ENCODE data around the gene TBC1D5.

Gene TBC1D5

DNA sequence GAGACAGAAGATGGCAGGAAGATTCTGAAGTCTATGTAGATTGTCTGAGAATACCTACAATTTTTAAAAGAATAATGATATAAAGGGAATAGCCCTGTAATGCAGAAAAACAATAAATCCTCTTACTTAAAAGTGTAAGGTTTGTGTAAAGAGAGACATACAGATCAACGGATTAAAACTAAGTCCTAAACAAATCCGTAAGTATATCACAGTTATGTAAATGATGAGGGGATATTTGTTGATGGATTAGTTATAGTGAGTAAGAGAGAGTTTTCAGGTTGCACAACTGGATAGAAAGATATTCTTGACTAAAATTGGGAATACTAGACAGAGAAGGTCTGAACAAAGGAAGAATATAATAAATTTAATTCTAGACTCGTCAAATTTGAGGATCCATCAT, 179.6 kb downstream of the TBC1D5 start:
- H3K79me2 ChIP-seq (ENCODE audit: insufficient read depth, low read length), result peaks cover 4% of the 10 kb centered on the region; the same call in 1 of the 2 replicates
- no peaks in the 10 kb centered on the region for H3K36me3 ChIP-seq (ENCODE audit: insufficient read depth, low read length)
- peaks cover 7% of the 10 kb centered on the region for H3K4me1 ChIP-seq (ENCODE audit: insufficient read depth, low read length, poor library complexity, severe bottlenecking)
- no peaks in the 10 kb centered on the region for H3K9me3 ChIP-seq (ENCODE audit: insufficient read depth, low read depth, low read length)
- H2AFZ ChIP-seq (ENCODE audit: low read length), result no peak overlapping the region
- peaks cover 11% of the 10 kb centered on the region for H4K20me1 ChIP-seq (ENCODE audit: insufficient read depth, low read length, poor library complexity, severe bottlenecking)
- no peaks in the 10 kb centered on the region for H3K27me3 ChIP-seq (ENCODE audit: insufficient read depth, low read length, poor library complexity, severe bottlenecking)
- no peak overlapping the region for H3K4me2 ChIP-seq (ENCODE audit: low read depth, low read length, poor library complexity, severe bottlenecking)
- no peaks in the 10 kb centered on the region for H3F3A ChIP-seq (ENCODE audit: low read depth)
- H3K9me2 ChIP-seq (replicated peaks; ENCODE audit: low read depth, low read length), result no peaks in the 10 kb centered on the region
- TF ChIP-seq EZH2phosphoT487 (IDR thresholded peaks at IDR 0.05; ENCODE audit: borderline replicate concordance), result no peak
- TF ChIP-seq, protein P1, sequence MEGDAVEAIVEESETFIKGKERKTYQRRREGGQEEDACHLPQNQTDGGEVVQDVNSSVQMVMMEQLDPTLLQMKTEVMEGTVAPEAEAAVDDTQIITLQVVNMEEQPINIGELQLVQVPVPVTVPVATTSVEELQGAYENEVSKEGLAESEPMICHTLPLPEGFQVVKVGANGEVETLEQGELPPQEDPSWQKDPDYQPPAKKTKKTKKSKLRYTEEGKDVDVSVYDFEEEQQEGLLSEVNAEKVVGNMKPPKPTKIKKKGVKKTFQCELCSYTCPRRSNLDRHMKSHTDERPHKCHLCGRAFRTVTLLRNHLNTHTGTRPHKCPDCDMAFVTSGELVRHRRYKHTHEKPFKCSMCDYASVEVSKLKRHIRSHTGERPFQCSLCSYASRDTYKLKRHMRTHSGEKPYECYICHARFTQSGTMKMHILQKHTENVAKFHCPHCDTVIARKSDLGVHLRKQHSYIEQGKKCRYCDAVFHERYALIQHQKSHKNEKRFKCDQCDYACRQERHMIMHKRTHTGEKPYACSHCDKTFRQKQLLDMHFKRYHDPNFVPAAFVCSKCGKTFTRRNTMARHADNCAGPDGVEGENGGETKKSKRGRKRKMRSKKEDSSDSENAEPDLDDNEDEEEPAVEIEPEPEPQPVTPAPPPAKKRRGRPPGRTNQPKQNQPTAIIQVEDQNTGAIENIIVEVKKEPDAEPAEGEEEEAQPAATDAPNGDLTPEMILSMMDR (conservative IDR thresholded peaks at IDR 0.05; ENCODE audit: low read length), result no peak
- no peak overlapping the region for H3K9ac ChIP-seq (ENCODE audit: low read depth, low read length, poor library complexity, severe bottlenecking)
- no peak overlapping the region for H3K4me3 ChIP-seq (ENCODE audit: low read length, poor library complexity, severe bottlenecking)

DNA sequence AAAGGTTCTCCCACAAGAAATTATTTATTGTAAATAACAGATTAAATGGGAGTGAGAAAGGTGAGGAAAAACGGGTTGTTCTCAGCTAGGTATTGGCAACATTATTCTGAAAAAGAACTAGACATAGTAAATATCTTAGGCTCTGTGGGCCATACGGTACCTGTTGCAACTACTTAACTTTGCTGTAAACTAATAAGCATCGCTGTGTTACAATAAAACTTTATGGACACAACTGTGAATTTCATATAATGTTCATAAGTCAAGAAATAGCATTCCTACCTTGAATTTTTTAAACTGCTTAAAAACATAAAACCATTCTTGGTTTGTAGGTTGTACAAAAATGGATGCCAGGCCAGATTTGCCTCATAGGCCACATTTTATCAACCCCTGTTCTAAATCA, 183.9 kb downstream of the TBC1D5 start:
- no peak for TF ChIP-seq EZH2phosphoT487 (IDR thresholded peaks at IDR 0.05; ENCODE audit: borderline replicate concordance)
- TF ChIP-seq, protein P1 (conservative IDR thresholded peaks at IDR 0.05; ENCODE audit: low read length), result no peak
- no peak overlapping the region for H2AFZ ChIP-seq (ENCODE audit: low read length)
- H4K20me1 ChIP-seq (ENCODE audit: insufficient read depth, low read length, poor library complexity, severe bottlenecking), result no peaks in the 10 kb centered on the region
- H3K4me2 ChIP-seq (ENCODE audit: low read depth, low read length, poor library complexity, severe bottlenecking), result no peak overlapping the region
- 0 out of 2 replicates have a peak, but pooled peaks cover 6% of the 10 kb centered on the region for H3K79me2 ChIP-seq (ENCODE audit: insufficient read depth, low read length)
- H3K9me2 ChIP-seq (replicated peaks; ENCODE audit: low read depth, low read length), result no peaks in the 10 kb centered on the region
- H3K27me3 ChIP-seq (ENCODE audit: insufficient read depth, low read length, poor library complexity, severe bottlenecking), result no peaks in the 10 kb centered on the region
- H3K4me3 ChIP-seq (ENCODE audit: low read length, poor library complexity, severe bottlenecking), result no peak overlapping the region
- H3K9me3 ChIP-seq (ENCODE audit: insufficient read depth, low read depth, low read length), result no peaks in the 10 kb centered on the region
- H3K4me1 ChIP-seq (ENCODE audit: insufficient read depth, low read length, poor library complexity, severe bottlenecking), result no peaks in the 10 kb centered on the region
- H3K9ac ChIP-seq (ENCODE audit: low read depth, low read length, poor library complexity, severe bottlenecking), result no peak overlapping the region
- H3K36me3 ChIP-seq (ENCODE audit: insufficient read depth, low read length), result no peaks in the 10 kb centered on the region
- no peaks in the 10 kb centered on the region for H3F3A ChIP-seq (ENCODE audit: low read depth)

DNA sequence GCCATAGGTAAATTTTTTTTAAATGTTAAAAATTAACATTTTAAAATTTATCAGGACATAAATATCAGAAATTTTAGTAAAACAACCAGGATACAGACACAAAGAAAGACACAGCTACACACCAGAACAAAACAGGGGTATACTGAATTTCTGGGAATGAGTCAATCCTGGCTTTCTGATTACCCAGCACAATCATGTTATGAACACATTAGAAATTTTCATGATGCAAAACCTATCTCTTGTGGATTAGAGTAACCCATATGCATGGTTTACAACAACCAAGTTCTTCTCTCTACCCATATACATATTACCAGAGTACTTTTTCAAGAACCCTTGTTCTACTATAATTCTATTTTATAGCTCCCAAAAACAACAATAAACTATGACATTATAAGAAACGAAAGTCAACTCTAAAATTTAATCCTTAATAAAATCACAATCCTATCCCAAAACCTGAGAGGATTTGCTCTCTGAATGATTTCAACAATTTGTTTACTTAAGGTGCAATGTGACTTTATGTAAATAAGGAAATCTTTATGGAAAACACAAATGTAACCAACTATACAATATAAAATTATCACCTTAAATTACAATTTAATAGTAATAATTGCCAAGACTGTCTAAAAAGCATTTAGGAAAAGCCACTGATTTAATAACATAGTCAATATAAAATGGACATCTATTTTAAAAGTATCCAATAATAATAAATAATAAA, 184.5 kb downstream of the TBC1D5 start:
- Histone ChIP-seq H3K4me1 (ENCODE audit: insufficient read depth, low read length, poor library complexity, severe bottlenecking) (no peaks in the 10 kb centered on the region), H3K4me3 (ENCODE audit: low read length, poor library complexity, severe bottlenecking) (no peak overlapping the region), H2AFZ (ENCODE audit: low read length) (no peak overlapping the region), H3K9me3 (ENCODE audit: insufficient read depth, low read depth, low read length) (no peaks in the 10 kb centered on the region), H3K4me2 (ENCODE audit: low read depth, low read length, poor library complexity, severe bottlenecking) (no peak overlapping the region), H3K9me2 (replicated peaks; ENCODE audit: low read depth, low read length) (no peaks in the 10 kb centered on the region), H3F3A (ENCODE audit: low read depth) (no peaks in the 10 kb centered on the region), H3K79me2 (ENCODE audit: insufficient read depth, low read length) (peaks cover 6% of the 10 kb centered on the region; the same call in 1 of the 2 replicates), H4K20me1 (ENCODE audit: insufficient read depth, low read length, poor library complexity, severe bottlenecking) (no peaks in the 10 kb centered on the region), H3K9ac (ENCODE audit: low read depth, low read length, poor library complexity, severe bottlenecking) (no peak overlapping the region), H3K36me3 (ENCODE audit: insufficient read depth, low read length) (no peaks in the 10 kb centered on the region), H3K27me3 (ENCODE audit: insufficient read depth, low read length, poor library complexity, severe bottlenecking) (no peaks in the 10 kb centered on the region)
- TF ChIP-seq EZH2phosphoT487 (IDR thresholded peaks at IDR 0.05; ENCODE audit: borderline replicate concordance), result no peak
- TF ChIP-seq, protein P1 (conservative IDR thresholded peaks at IDR 0.05; ENCODE audit: low read length), result no peak

Data from Loucy (cell line).